GM21423 (cell line): ENCODE data around the gene ZSWIM4.
"Not testable (repeated sequence)": the region's sequence is repeated elsewhere in the genome, so short reads cannot be mapped to it uniquely, and the experiment has no call there.

ENCODE experiments used
- ATAC-seq: cut with Tn5 transposase; IDR thresholded peaks from one replicate; pipeline ENCODE4 v1.9.1; 2021; ENCODE audit warnings: mild to moderate bottlenecking, moderate library complexity; ENCODE audit not compliant: unreplicated experiment

The ZSWIM4 gene

DNA sequence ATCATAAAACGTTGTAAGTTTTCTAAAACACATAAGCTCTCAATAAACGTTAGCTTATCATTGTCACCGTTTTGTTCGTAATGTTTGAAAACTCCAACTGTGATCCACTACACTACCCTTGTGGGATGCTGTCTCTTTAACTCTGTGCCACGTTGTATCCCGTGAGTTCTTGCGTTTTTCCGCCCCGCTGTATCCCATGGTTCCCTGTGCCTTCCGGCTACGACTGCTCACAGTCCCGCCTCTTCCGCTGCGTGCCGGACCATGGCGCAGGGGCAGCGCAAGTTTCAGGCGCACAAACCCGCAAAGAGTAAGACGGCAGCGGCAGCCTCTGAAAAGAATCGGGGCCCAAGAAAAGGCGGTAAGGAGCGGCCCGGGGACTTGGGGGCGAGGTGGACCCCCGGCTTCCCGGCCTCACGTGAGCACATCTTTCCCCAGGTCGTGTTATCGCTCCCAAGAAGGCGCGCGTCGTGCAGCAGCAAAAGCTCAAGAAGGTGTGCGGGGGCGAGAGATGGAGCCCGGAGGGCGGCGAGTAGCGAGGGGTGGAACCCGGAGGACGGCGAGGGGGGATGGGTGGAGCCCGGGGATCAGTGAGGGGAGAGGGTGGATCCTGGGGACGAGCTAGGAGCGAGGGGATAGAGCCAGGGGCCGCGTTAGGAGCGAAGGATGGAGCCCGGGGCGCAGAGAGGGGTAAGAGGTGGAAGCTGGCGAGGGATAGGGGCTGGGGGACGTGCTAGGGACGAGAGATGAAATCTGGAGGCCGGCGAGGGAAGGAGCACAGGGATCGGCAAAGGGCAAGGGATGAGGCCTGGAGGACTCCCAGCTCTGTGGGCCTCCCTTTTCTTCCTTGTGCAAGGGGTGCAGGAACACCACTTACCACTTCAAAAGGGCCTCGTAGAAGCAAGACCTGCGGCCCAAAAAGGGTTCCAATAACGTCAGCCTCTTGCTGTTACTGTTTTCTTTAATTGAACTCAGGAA, 20.7 kb upstream of the ZSWIM4 start, which contains the start of gene C19orf53:
C19orf53 (plus strand) TSS at position 240 of the 975 bp plus-strand sequence; CDS start at position 262, 22 bp downstream.
- peak; percentile 90 for ATAC-seq

DNA sequence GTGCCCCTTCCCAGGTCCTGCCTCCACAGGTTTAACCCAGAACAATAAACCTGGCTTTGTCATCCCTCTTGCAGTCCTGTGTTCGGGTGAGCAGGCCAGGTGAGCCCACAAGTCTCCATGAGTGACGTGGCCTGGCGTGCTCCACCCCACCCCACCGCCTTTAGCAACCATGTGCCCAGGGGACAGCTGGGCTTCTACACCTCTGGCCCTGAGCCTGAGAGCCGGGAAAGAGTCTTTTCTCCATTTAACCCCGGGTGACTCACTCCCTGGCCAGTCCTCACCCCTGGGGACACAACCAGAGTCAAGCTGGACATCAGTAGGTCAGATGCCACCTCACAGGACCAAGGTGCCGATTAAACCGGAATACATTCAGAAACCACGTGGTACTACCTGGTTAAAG, 16.8 kb upstream of the ZSWIM4 start:
- ATAC-seq = no peak

DNA sequence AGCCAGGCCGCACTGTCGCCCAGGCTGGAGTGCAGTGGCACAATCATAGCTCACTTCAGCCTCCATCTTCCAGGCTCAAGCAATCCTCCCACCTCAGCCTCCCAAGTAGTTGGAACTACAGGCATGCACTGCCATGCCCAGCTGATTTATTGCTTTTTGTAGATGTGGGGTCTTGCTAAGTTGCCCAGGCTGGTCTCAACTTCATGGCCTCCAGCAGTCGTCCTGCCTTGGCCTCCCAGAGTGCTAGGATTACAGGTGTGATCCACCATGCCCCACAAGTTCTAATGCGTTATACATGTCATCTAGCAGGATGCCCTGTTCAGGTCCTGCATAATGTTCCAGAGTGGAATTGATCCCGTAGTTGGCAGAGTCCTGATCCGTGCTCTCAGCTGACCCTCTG, 16.4 kb upstream of the ZSWIM4 start:
- ATAC-seq = no peak

DNA sequence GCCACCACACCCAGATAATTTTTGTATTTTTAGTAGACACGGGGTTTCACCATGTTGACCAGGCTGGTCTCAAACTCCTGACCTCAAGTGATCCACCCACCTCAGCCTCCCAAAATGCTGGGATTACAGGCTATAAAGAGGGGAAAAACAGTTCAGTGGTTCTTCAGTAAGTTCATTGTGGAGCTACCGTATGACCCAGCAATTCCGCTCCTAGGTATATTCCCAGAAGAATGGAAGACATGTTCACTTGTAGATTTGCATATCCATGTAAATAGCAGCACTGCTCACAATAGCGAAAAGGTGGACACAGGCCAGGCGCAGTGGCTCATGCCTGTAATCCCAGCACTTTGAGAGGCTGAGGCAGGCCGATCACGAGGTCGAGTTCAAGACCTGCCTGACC, 15.4 kb upstream of the ZSWIM4 start:
- not testable (repeated sequence) for ATAC-seq

DNA sequence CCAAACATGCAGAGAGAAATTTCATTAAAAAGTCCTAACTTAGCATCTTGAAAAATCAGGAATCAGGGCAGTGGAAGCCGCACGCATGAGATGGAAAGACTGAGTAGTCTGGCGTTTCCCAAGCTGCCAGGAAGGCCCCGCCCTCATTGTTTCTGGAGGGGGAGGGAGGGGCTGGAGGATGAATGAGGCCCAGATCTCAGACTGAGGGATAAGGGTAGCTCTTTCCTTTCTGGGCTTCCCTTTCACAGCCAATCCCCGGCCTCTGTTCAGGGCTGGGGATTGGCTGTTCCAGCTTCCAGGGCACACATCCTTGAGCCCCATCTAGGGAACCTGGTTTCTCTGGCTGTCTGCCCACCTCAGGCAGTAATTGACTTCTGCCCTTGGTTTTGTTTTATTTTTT, 13.7 kb upstream of the ZSWIM4 start:
- no peak for ATAC-seq

DNA sequence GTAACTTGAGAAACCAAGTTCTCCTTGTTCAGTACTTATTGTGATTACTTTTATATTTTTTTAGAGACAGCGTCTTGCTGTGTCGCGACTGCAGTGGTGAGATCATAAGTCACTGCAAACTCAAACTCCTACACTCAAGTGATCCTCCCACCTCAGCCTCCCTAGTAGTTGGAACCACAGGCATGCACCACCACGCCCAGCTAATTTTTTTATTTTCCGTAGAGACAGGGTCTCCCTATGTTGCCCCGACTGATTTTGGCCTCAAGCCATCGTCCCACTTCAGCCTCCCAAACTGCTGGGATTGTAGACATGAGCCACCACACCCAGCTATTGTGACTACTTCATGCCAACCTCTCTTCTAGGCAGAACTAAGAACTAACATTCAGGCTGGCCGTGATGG, 12.7 kb upstream of the ZSWIM4 start:
- ATAC-seq = no peak

DNA sequence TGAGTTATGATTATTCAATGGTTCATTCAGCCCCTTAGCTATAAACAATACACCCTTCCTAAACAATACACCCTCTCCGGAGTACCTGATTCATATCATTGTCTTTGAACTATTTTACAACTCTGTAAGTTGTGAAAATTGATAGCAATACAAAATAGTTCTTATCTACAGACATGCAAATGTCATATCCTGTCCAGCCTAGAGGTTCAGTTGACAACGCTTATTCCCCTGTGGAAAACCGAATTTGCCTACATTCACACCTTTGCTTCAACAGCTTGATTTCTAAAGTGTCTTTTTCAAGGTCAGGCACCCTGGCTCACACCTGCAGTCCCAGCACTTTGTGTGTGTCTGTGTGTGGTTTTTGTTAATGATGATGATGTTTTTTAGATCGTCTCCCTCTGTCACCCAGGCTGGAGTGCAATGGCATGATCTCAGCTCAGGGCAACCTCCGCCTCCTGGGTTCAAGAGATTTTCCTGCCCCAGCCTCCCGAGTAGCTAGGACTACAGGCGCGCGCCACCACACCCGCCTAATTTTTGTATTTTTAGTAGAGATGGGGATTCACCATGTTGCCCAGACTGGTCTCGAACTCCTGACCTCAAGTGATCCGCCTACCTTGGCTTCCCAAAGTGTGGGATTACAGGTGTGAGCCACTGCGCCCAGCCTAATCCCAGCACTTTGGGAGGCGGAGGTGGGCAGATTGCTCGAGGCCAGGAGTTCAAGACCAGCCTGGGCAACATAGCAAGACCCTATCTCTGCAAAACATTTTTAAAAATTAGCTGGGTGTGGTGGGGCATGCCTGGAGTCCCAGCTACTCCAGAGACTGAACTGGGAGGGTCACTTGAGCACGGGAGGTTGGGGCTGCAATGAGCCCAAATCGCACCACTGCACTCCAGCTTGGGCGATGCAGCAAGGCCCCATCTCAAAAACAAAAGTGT, 11.4 kb upstream of the ZSWIM4 start:
- ATAC-seq = no peak

DNA sequence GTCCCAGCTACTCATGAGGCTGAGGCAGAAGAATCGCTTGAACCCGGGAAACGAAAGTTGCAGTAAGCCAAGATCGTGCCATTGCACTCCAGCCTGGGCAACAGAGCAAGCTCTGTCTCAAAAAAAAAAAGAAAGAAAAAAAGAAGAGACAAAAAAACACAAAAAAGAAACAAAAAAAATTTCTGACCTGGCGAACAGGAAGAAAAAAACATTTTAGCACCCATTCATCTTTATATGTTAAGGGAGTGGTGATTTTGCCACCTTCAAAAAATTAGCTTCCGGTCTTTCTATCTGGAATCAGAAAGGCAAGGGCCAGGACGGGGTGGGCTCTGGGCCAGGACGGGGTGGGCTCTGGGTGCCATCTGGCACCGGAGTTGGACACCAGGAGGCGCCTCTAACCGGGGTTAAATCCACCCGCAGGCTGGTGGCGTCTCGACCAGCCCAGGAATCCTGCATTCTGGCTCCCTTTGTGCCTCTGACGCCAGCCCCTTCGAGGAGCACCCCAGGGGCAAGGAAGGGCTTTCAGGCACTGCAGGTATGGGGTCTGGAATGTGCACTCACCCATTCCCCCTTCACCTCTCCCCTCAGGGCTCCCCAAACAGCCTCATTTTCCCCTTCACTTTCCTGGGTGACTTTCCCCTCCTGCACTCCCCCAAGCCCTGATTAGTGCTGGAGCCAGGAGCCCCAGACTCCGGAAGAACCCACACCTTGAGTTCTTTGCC, 10.4 kb upstream of the ZSWIM4 start:
- no peak for ATAC-seq

DNA sequence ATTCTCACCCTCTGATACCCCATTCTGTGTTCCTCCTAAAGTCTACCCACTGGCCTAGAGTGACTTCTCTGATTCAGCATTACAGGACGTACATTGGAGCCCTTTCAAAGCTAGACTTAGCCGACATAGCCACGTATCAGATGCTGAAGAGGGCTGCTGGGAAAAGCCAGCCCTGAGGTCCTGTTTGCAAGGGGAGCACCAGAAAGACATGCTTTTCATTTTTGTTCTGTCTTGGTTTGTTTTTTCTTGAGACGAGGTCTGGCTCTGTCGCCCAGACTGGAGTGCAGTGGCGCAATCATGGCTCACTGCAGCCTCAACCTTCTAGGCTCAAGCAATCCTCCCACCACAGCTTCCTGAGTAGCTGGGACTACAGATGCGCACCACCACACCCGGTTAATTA, 6.3 kb upstream of the ZSWIM4 start:
- no peak for ATAC-seq

DNA sequence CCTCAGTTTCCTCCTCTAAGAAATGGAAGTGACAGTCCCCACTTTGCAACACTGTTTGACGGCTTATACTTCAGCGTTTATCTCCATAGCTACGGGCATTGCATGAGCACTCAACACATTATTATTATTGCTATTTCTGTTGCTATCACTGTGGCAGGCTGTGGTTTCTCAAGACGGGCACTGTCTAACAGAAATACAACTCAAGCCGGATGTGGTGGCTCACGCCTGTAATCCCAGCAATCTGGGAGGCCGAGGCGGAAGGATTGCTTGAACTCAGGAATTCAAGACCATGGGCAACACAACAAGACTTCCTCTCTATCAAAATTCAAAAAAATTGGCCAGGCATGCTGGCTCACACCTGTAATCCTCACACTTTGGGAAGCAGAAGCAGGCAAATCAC, 4.9 kb upstream of the ZSWIM4 start:
- ATAC-seq = no peak

DNA sequence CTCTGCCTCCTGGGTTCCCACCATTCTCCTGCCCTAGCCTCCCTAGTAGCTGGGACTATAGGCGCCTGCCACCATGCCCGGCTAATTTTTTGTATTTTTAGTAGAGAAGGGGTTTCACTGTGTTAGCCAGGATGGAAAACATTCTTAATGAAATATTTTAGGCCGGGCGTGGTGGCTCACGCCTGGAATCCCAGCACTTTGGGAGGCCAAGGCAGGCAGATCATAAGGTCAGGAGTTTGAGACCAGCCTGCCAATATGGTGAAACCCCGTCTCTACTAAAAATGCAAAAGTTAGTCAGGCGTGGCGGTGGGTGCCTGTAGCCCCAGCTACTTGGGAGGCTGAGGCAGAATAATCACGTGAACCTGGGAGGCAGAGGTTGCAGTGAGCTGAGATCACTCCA, 1.9 kb upstream of the ZSWIM4 start:
- not testable (repeated sequence) for ATAC-seq

DNA sequence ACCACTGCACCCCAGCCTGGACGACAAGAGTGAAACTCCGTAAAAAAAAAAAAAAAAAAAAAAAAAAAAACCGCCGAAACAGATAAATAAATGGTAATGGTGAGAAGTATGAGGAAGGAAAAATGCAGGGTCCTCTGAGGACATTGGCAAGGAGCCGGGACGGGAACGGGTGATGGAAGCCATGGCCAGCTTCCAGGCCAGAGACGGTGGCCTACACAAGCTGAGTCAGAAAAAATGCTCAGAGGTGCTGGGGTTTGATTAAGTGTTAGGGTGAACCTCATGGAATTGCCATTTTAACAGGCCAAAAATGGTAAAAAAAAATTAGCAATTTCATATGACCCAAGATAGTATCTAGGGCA, 866 bp upstream of the ZSWIM4 start:
- no peak for ATAC-seq

DNA sequence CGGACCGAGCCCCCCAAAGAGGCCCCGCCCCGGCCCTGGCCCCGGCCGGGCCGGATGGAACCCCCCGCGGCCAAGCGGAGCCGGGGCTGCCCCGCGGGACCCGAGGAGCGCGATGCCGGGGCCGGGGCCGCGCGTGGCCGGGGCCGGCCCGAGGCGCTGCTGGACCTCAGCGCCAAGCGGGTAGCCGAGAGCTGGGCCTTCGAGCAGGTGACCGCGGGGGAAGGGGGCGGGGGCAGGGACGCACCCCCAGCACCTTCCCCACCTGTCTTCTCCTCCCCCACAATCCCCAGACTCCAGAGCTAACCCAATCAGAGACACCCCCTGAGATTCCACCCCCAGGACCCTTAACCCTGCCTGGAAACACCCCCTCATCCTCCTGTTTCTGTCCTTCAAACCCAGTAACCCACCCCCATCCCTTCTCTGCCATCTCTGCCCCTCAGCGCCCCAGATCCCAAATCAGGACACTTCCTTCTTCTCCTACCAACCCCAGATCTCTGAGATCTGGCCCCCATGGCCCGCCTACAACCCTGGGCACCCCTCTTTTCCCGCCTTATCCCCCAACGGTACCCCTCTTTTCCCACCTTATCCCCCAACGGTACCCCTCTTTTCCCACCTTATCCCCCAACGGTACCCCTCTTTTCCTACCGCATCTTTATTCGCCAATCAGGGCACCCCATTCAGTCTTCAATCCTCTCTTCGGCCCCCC, 505 bp downstream of the ZSWIM4 start:
- peak; percentile 39 for ATAC-seq

DNA sequence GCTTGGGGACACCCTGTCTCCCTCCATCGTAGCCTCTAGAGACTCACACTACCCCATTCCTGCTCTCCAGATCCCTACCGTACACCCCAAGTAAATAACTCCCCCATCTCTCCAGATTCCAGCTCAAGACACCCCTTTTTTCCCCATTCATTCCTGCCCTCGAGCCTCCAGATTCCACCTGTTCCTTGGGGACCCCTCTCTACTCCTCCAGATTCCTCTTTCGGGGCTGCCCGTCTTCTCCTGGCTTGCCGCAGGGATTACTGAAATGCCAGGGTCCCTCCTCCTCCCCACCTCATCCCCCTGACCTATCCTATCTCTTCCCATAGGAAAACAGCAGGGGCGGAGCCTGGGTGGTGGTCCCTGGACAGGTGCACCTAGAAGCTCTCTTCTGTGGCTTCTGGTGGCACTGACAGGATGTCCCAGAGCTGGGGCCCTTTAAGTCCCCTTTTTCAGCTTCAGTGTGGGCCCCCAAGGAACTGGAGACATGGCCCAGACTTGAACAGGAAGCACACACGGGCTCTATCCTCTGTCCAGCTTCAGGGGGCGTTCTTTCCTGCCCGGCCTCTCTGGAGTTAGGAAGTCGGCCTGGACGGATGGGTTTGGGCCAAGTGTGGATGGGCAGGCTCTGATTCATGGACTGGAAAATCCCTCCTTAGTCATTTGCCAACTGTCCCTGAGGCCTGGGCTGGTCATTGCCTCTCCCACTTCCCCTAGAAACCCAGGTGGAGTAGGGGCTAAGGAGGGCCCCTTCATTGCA, 1.2 kb downstream of the ZSWIM4 start:
- no peak for ATAC-seq

DNA sequence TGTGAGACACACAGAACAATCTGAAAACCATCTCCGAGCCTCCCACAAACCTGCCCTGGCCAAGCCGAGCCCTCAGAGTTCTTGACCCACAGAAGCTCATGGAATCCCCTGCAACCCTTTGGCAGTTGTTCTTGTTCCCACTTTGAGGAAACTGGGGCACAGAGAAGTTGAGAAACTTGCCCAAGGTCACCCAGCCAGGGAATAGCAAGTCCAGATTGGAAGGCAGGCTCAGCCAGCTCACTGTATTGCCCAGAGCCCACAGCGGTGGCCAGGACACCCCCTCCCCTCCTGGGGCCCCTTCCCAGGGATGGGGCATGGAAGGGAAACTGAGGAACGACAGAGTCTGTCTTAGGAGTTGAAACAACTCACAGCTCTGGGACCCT, 1.8 kb downstream of the ZSWIM4 start:
- no peak for ATAC-seq

DNA sequence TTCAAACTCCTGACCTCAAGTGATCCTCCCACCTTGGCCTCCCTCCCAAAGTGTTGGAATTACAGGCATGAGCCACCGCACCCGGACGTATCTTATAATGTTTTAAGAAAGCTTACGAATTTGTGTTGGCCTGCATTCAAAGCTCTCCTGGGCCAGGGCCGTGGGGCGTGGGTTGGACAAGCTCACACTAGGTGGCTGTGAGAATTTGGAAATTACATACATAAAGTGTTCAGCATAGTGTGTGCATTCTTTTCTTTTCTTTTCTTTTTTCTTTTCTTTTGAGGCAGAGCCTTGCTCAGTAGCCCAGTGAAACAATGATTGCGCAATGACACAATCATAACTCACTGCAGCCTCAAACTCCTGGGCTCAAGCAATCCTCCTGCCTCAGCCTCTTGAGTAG, 2.6 kb downstream of the ZSWIM4 start:
- no peak for ATAC-seq

DNA sequence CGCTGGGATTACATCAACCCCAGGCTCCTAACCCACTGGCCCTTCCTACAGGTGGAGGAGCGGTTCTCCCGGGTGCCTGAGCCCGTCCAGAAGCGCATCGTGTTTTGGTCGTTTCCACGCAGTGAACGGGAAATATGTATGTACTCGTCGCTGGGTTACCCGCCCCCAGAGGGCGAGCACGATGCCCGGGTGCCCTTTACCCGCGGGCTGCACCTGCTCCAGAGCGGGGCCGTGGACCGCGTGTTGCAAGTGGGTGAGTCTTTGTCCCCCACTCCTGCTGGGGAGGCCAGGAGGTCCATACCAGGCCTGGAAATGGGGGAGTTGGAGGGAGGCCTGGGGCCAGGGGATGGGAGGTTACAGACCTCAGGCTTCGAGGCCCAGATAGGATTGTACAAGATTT, 4.4 kb downstream of the ZSWIM4 start:
- ATAC-seq = no peak

DNA sequence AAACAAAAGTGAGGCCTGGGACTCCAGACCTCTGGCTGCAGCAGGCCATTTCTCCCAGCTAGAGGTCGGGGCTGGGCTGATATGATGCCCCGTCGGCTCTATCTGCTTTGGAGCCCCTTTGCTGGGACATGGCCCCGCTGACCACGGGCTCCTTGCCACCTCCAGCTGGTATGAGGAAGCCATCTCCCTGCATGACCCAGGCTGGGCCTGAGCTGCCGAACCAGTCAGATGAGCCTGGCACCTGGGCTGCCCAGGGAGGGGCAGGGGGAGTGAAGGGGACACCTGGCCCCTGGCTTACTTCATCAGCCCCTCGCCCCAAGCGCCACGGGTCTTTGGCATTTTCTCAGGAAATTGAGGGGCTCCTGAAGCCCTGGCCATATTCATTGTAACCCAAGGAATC, 7.8 kb downstream of the ZSWIM4 start:
- no peak for ATAC-seq

DNA sequence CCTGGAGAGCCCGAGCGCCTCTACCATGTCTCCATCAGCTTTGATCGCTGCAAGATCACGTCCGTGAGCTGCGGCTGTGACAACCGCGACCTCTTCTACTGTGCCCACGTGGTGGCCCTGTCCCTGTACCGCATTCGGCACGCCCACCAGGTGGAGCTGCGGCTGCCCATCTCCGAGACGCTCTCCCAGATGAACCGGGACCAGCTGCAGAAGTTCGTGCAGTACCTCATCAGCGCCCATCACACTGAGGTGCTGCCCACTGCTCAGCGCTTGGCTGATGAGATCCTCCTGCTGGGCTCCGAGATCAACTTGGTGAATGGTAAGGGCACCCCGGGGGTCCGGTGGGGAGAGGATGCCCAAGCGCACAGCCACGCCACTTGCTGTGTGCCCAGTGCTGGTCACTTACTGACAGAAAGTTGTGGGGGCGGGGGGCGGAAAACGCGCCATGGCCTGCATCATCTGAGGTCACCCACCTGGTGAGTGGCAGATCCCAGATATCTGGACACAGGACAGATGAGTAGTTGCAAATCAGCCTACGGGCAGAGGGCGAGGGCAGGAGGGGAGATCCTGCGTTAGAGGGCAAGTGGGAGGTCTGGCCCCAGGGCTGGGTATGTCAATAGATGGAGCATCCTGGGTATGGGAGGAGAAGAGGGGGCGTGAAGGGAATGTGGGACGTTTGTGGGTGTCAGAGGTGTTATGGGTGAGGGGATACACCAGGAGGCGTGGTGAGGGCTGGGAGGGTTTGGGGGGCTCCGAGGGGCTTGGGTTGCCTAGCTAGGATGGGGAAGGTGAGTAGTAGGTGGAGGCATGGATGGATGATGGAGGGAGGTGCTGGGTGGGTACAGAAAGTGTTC, 9.8 kb downstream of the ZSWIM4 start:
- no peak for ATAC-seq
